Activated naive CD4-positive, alpha-beta T cell treated with anti-CD3 and anti-CD28 coated beads, Interleukin-2, amount 10 ng/mL, durations not matched to agents 7 days and 5 days (primary cell): Measurements from ENCODE around the gene OGFRL1.

Experiments
- CTCF ChIA-PET: fragments of 350-600 bp; sonication (Branson Sonifier 250); formaldehyde crosslinking; loops from one replicate; lab custom pipeline; 2021; ENCODE audit warnings: antibody characterized with exemption; lab: Charles Lee
- DNase-seq: peaks from one replicate; pipeline ENCODE4 v3.0.0-alpha.2; 2020
- H3K27ac Mint-ChIP-seq: one replicate; pipeline ENCODE4 v1.8.0; 2021; ENCODE audit warnings: mild to moderate bottlenecking, moderate library complexity, mixed read lengths
- H3K27me3 Mint-ChIP-seq: one replicate; pipeline ENCODE4 v1.8.0; 2021; ENCODE audit warnings: mild to moderate bottlenecking, mixed read lengths
- H3K36me3 Mint-ChIP-seq: one replicate; pipeline ENCODE4 v1.8.0; 2021; ENCODE audit warnings: mixed read lengths
- H3K4me1 Mint-ChIP-seq: one replicate; pipeline ENCODE4 v1.8.0; 2021; ENCODE audit warnings: mixed read lengths
- H3K4me3 Mint-ChIP-seq: one replicate; pipeline ENCODE4 v1.8.0; 2021; ENCODE audit warnings: mild to moderate bottlenecking, moderate library complexity, mixed read lengths
- H3K9me3 Mint-ChIP-seq: one replicate; pipeline ENCODE4 v1.8.0; 2021; ENCODE audit warnings: mixed read lengths

The OGFRL1 gene

GRCh38 chr6:71298459-71298858, 9.8 kb downstream of the OGFRL1 start:
- no peaks in the 10 kb centered on the region for H3K4me1 Mint-ChIP-seq
- CTCF ChIA-PET = interaction anchor here (0.6 to 1.0 kb wide), 2 partner anchors 10 to 358 kb away, joined by 3 to 4 read pairs; no protein-coding TSS in a partner anchor
- no peak overlapping the region for H3K27ac Mint-ChIP-seq
- H3K9me3 Mint-ChIP-seq = no peaks in the 10 kb centered on the region
- H3K4me3 Mint-ChIP-seq = no peak overlapping the region
- no peak for DNase-seq
- H3K36me3 Mint-ChIP-seq = peaks cover 23% of the 10 kb centered on the region
- no peaks in the 10 kb centered on the region for H3K27me3 Mint-ChIP-seq

- Mint-ChIP-seq H3K27me3 (no peaks in the 10 kb centered on the region), H3K4me3 (no peak overlapping the region), H3K9me3 (no peaks in the 10 kb centered on the region), H3K27ac (no peak overlapping the region), H3K4me1 (no peaks in the 10 kb centered on the region), H3K36me3 (peaks cover 14% of the 10 kb centered on the region)
- CTCF ChIA-PET = interaction anchor here (2.5 kb wide), 1 partner anchor 12 kb away, joined by 9 read pairs; the partner anchor contains the start of gene OGFRL1
- DNase-seq = no peak
These were observed 11.2 kb downstream of the OGFRL1 start for GRCh38 chr6:71299541-71300470.

GRCh38 chr6:71300561-71301168, 12.1 kb downstream of the OGFRL1 start:
- Mint-ChIP-seq H3K27me3 (no peaks in the 10 kb centered on the region), H3K4me3 (no peak overlapping the region), H3K27ac (no peak overlapping the region), H3K4me1 (no peaks in the 10 kb centered on the region), H3K9me3 (no peaks in the 10 kb centered on the region), H3K36me3 (peaks cover 12% of the 10 kb centered on the region)
- CTCF ChIA-PET = interaction anchor here (2.5 kb wide), 1 partner anchor 13 kb away, joined by 9 read pairs; the partner anchor contains the start of gene OGFRL1
- no peak for DNase-seq

GRCh38 chr6:71301546-71301945, 12.9 kb downstream of the OGFRL1 start:
- no peaks in the 10 kb centered on the region for H3K9me3 Mint-ChIP-seq
- H3K4me1 Mint-ChIP-seq = no peaks in the 10 kb centered on the region
- CTCF ChIA-PET = interaction anchor here (2.5 kb wide), 1 partner anchor 14 kb away, joined by 9 read pairs; the partner anchor contains the start of gene OGFRL1
- DNase-seq = no peak
- H3K36me3 Mint-ChIP-seq = peaks cover 11% of the 10 kb centered on the region
- no peak overlapping the region for H3K4me3 Mint-ChIP-seq
- no peaks in the 10 kb centered on the region for H3K27me3 Mint-ChIP-seq
- no peak overlapping the region for H3K27ac Mint-ChIP-seq

- Mint-ChIP-seq H3K27ac (no peak overlapping the region), H3K9me3 (no peaks in the 10 kb centered on the region), H3K4me1 (no peaks in the 10 kb centered on the region), H3K27me3 (no peaks in the 10 kb centered on the region), H3K4me3 (no peak overlapping the region), H3K36me3 (no peaks in the 10 kb centered on the region)
- DNase-seq = no peak
- CTCF ChIA-PET = interaction anchor here (0.5 kb wide), 1 partner anchor 72 kb away, joined by 3 read pairs; no protein-coding TSS in a partner anchor
These were observed 21.0 kb downstream of the OGFRL1 start for GRCh38 chr6:71309656-71310055.

- DNase-seq = no peak
- H3K27ac Mint-ChIP-seq = no peak overlapping the region
- H3K4me3 Mint-ChIP-seq = no peak overlapping the region
- H3K36me3 Mint-ChIP-seq = no peaks in the 10 kb centered on the region
- CTCF ChIA-PET = no interaction called here
- no peaks in the 10 kb centered on the region for H3K27me3 Mint-ChIP-seq
- H3K9me3 Mint-ChIP-seq = no peaks in the 10 kb centered on the region
- no peaks in the 10 kb centered on the region for H3K4me1 Mint-ChIP-seq
These were observed 21.6 kb downstream of the OGFRL1 start for GRCh38 chr6:71310261-71310660.

GRCh38 chr6:71312089-71312488, 23.5 kb downstream of the OGFRL1 start:
- H3K36me3 Mint-ChIP-seq = no peaks in the 10 kb centered on the region
- H3K4me3 Mint-ChIP-seq = no peak overlapping the region
- H3K27me3 Mint-ChIP-seq = no peaks in the 10 kb centered on the region
- CTCF ChIA-PET = no interaction called here
- DNase-seq = no peak
- no peaks in the 10 kb centered on the region for H3K9me3 Mint-ChIP-seq
- no peaks in the 10 kb centered on the region for H3K4me1 Mint-ChIP-seq
- H3K27ac Mint-ChIP-seq = no peak overlapping the region

- no peaks in the 10 kb centered on the region for H3K27me3 Mint-ChIP-seq
- DNase-seq = no peak
- H3K36me3 Mint-ChIP-seq = no peaks in the 10 kb centered on the region
- H3K27ac Mint-ChIP-seq = no peak overlapping the region
- CTCF ChIA-PET = no interaction called here
- H3K9me3 Mint-ChIP-seq = no peaks in the 10 kb centered on the region
- no peaks in the 10 kb centered on the region for H3K4me1 Mint-ChIP-seq
- H3K4me3 Mint-ChIP-seq = no peak overlapping the region
These were observed 28.8 kb downstream of the OGFRL1 start for GRCh38 chr6:71317441-71317840.

- CTCF ChIA-PET = no interaction called here
- no peak overlapping the region for H3K27ac Mint-ChIP-seq
- no peak for DNase-seq
- peaks cover 11% of the 10 kb centered on the region for H3K27me3 Mint-ChIP-seq
- no peaks in the 10 kb centered on the region for H3K36me3 Mint-ChIP-seq
- H3K4me3 Mint-ChIP-seq = no peak overlapping the region
- H3K9me3 Mint-ChIP-seq = no peaks in the 10 kb centered on the region
- no peaks in the 10 kb centered on the region for H3K4me1 Mint-ChIP-seq
These were observed 31.4 kb downstream of the OGFRL1 start for GRCh38 chr6:71320041-71320440.

- DNase-seq = no peak
- CTCF ChIA-PET = no interaction called here
- Mint-ChIP-seq H3K27ac (no peak overlapping the region), H3K36me3 (no peaks in the 10 kb centered on the region), H3K4me1 (no peaks in the 10 kb centered on the region), H3K27me3 (peaks cover 11% of the 10 kb centered on the region), H3K4me3 (no peak overlapping the region), H3K9me3 (no peaks in the 10 kb centered on the region)
These were observed 32.7 kb downstream of the OGFRL1 start for GRCh38 chr6:71321314-71321713.

GRCh38 chr6:71324194-71324785, 35.7 kb downstream of the OGFRL1 start:
- CTCF ChIA-PET = no interaction called here
- H3K27ac Mint-ChIP-seq = no peak overlapping the region
- H3K36me3 Mint-ChIP-seq = no peaks in the 10 kb centered on the region

GRCh38 chr6:71326611-71327010, 38.0 kb downstream of the OGFRL1 start:
- Mint-ChIP-seq H3K36me3 (no peaks in the 10 kb centered on the region), H3K27me3 (peaks cover 20% of the 10 kb centered on the region), H3K4me3 (no peak overlapping the region), H3K4me1 (no peaks in the 10 kb centered on the region), H3K27ac (no peak overlapping the region), H3K9me3 (no peaks in the 10 kb centered on the region)
- DNase-seq = no peak
- CTCF ChIA-PET = no interaction called here

More at GRCh38 chr6:71324194-71324785, 35.7 kb downstream of the OGFRL1 start:
- no peak for DNase-seq
- Mint-ChIP-seq H3K27me3 (peaks cover 15% of the 10 kb centered on the region), H3K9me3 (no peaks in the 10 kb centered on the region), H3K4me3 (no peak overlapping the region), H3K4me1 (no peaks in the 10 kb centered on the region)

GRCh38 chr6:71330501-71330900, 41.9 kb downstream of the OGFRL1 start:
- no peaks in the 10 kb centered on the region for H3K4me1 Mint-ChIP-seq
- H3K4me3 Mint-ChIP-seq = no peak overlapping the region
- no peak overlapping the region for H3K27ac Mint-ChIP-seq
- peaks cover 9% of the 10 kb centered on the region for H3K27me3 Mint-ChIP-seq
- no peaks in the 10 kb centered on the region for H3K36me3 Mint-ChIP-seq
- no peaks in the 10 kb centered on the region for H3K9me3 Mint-ChIP-seq
- CTCF ChIA-PET = interaction anchor here (0.9 kb wide), 1 partner anchor 82 kb away, joined by 3 read pairs; no protein-coding TSS in a partner anchor
- DNase-seq = no peak

GRCh38 chr6:71332012-71332411, 43.4 kb downstream of the OGFRL1 start:
- Mint-ChIP-seq H3K27me3 (peaks cover 9% of the 10 kb centered on the region), H3K9me3 (no peaks in the 10 kb centered on the region), H3K27ac (no peak overlapping the region), H3K4me1 (no peaks in the 10 kb centered on the region), H3K4me3 (no peak overlapping the region), H3K36me3 (no peaks in the 10 kb centered on the region)
- no peak for DNase-seq
- CTCF ChIA-PET = no interaction called here
